Stimulated activated CD4-positive, alpha-beta T cell treated with anti-CD3 and anti-CD28 coated beads, Interleukin-12 subunit alpha, Interleukin-12 subunit beta, amount 100 ng/mL, for 48 hours (primary cell): Measurements from ENCODE around the gene PER1.

Source experiments
- DNase-seq, 3 donors: peaks; one replicate each; pipeline ENCODE4 v3.0.0-alpha.2; 2020; ENCODE audit warnings: low read depth in 2 of 3, low spot score in 1 of 3

The PER1 gene

DNA sequence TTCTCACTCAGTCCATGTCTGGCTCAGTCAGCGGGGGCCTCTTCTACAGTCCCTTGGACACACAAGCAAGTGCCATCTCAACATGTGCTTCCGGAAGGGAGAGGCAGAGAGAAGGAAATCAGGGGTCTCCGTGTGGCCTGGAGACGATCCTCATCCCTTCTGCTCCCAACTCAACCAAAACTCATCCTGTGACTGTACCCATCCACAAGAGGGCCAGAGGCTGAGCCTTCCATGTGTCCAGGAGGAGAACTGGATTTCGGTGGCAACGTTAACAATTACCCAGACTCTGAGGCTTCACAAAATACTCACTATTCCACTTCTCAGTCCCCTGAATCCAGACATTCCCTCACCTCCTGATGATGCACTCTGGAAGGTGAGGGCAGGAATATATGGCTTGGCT, 56.8 kb downstream of the PER1 start:
- no peak for DNase-seq

- no peak for DNase-seq
Observed at GRCh38 chr17:8091033-8091687, 61.0 kb downstream of the PER1 start.
